Inferior parietal cortex (tissue), 1 donor: ENCODE measurements around the gene OSBPL6.
"Not testable (repeated sequence)": the region's sequence is repeated elsewhere in the genome, so short reads cannot be mapped to it uniquely, and the experiment has no call there.

Source experiments
- DNase-seq: peaks from one replicate; pipeline ENCODE4 v3.0.0-alpha.2; 2016; ENCODE audit errors: extremely low spot score

The OSBPL6 gene

DNA sequence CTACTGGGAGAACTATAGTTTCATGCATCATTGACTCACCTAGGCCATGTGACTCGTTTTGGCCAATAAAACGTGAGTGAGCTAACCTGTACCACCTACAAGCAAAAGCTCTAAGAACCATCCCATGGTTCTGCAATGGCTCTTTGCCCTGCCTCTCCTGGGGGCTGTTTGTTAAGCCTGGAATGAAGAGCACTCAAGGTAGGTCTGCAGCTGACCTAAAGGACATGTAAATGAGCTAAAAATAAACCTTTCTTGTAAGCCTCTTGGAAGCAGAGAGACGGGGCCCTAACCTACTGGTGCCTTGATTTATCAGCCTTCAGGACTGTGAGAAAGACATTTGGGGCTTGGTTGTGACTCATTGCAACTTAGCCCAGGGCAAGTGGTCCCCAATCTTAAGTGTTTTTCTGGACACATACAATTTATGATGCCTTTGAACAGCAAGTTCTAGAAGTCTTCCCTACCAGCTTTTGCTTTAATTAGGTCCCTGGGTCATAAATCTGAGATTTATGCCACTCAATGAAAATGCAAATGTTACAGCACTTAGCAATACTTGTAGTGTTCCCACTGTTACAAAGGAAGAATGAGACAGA, 107.4 kb downstream of the OSBPL6 start:
- DNase-seq: no peak

DNA sequence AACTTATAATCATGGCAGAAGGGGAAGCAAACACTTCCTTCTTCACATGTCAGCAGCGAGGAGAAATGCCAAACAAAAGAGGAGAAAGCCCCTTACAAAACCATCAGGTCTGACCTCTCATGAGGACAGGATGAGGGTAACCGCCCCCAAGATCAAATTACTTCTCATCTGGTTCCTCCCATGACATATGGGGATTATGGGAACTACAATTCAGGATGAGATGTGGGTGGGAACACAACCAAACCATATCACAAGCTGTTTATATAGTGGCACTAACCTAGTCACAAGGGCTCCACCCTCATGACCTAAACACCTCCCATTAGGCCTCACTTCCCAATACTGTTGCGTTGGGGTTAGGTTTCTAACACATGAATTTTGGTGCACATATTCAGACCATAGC, 110.0 kb downstream of the OSBPL6 start:
- DNase-seq: no peak

DNA sequence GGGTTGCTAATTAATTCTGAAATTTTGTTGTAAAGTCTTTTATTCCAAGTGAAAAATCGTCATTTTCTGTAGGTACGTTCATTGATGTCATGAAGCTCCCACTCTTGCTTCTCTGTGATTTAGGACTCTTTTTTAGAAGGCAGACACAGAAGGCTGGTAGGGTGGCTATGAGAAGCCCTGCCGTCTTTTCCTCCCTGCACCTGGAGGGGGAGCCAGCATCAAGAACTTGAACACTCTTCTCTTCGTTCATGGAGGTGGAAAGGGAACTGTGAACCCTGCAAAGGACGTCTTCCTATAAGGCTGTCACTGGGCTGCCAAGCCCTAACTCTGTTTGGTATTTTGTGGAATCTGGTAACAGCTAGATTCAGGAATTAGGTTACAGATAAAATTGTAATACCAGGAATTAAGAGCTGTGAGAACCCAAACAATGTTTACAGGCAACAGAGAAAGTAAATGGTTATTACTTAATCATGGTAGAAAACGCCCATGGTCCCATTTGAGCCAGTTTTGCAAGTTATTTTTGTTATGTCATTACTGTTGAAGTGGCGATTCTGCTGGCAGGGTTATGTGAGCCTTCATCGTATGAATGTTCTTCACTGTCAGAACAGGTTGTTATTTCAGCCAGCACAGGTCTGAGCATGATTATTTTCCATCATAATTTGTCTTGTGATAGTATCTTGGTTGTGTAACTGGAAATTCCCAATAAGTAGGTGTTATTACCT, 112.2 kb downstream of the OSBPL6 start:
- DNase-seq: no peak

DNA sequence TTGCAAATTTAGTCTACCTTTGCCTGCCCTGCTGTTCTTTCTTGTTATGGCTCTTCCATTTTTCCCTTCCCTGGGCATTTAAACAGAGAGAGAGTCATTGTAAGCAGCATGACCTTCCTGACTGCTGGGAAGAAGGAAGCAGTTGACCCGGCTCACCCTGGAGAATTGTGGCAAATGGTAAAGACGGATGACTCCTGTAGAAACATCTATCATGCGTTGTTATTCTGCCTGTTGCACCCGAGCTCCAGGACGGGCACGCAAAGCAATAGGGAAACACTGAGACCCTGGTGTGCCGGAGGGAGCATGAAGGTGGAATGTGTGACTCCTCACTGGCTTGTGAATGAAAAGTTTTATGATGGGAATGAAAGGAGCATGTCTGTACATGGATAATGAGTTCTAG, 113.3 kb downstream of the OSBPL6 start:
- no peak for DNase-seq

DNA sequence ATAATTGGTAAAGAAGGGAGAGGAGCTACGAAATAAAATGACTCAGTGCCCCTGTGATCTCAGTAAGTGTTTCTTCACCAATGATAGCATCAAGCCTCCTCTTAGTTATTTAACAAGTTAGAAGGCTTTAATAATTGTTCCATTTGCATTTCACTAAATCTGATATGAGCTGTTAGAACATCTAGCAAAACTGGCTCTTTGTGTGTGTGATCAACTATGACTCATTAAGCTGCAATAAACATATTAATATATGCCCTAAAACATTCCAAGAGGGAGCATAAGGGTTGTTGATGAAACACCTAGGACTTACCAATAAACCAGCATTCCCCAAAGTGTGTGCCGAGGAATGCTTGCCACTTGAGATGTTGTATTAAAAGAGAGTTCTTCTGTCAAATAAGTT, 115.2 kb downstream of the OSBPL6 start:
- DNase-seq: no peak

DNA sequence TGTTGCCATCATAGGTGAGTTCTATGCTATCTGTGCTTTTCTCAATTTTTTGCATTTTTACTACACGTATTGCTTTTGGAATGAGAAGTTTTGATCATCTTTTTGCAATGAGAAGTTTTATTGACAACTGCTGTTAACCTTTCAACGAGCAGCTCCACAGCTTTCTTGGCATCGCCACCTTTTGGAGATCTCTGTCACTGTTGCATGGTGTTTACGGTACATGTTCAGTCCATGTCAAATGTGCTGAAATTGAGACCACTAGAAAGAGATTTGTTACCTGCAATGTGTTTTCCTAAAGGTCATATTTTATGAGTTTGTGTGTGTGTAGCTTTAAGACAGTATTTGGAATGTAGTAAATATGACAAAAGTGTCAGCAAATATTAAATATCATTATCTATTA, 120.8 kb downstream of the OSBPL6 start:
- no peak for DNase-seq

DNA sequence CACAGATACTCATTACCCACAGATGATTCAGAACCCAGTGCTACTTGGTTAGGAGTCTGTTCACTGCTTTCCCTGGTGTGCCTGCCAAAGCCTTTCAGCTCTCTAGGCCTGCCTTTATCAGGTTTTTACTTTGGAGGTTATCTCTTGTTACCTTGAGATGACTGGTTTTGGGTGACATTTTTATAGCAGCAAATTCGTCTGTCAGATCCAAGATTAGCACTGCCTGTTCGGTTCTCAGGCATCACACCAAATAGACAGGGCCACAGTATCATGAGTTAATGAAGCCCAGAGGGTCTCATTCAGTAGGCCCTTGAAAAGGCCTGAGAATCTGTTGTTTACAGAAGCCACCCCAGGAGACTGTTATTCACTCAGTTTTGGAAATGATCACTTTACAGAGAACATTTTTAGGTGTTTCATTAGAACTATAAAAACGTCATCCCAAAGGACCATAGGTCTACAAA, 121.2 kb downstream of the OSBPL6 start:
- no peak for DNase-seq

DNA sequence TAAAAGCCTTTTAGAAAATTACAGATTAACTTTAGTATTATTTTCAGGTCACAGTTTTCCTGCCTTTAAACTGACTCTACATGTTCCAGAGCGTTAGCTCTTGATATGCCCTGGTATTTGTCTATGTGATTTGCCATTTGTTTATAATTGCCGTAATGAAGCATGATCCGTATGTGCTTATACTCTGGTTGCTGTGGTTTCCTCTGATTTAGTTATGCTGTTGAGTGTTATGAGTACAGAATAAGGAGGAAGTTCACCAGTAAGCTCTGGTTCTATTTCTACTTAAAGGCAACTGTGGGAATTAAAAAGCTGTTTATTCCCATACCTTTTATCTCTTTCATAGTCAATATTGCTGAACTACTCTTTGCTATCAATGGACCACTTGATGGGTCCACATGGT, 123.5 kb downstream of the OSBPL6 start:
- no peak for DNase-seq

DNA sequence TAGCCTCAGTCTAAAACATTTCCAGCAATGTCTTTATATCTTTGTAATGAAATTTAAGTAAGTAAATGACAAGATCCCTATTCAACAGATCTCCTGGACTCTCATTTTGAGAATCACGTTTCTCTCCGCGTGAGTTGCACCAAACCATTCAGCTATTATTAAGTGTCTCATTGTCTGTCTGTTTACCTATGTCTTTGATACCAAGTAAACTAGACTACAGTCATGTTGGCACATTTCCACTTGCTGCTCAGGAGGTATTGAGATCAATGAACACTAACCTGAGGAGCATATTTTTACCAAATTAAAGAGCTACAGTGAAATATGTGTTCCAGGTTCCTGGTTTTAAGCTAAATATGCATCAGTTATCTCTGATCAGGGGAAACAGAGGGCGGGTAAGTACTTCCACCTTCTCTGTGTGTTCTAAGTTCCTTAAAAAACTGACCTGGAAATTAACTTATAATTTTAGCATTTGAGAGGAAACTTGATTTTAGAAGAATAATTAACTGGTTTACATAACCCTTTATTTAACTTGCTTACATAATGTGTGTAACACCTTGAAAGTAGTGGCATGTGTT, 125.8 kb downstream of the OSBPL6 start:
- no peak for DNase-seq

DNA sequence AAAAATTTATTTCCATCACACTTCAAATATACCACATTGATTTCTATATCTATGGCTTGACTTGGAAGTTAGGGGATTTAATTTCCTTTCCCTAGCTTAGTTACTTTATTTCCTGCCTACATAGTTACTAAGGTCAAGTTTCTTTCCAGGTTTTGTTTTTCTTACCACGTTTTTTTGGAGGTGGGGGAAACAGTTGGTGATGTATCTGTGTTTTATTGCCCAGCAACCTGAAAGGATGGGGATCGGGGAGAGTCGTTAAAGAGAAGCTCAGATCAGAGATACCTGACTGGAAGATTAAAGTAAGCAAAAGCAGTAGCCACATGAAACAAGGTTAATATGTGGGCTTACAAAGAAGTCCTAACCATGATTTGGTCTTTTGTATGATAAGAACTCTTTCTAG, 127.8 kb downstream of the OSBPL6 start:
- no peak for DNase-seq

DNA sequence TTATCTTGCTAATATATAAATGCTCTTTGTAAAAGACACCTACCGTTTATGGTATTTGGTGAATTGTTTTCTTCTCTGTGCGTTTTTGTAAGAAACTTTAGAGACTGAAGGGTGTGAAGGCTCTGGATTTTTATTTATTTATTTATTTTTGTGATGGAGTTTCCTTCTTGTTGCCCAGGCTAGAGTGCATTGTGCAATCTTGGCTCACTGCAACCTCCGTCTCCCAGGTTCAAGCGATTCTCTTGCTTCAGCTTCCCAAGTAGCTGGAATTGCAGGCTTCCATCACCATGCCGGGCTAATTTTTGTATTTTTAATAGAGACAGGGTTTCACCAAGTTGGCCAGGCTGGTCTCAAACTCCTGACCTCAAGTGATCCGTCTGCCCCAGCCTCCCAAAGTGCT, 129.0 kb downstream of the OSBPL6 start:
- not testable (repeated sequence) for DNase-seq

DNA sequence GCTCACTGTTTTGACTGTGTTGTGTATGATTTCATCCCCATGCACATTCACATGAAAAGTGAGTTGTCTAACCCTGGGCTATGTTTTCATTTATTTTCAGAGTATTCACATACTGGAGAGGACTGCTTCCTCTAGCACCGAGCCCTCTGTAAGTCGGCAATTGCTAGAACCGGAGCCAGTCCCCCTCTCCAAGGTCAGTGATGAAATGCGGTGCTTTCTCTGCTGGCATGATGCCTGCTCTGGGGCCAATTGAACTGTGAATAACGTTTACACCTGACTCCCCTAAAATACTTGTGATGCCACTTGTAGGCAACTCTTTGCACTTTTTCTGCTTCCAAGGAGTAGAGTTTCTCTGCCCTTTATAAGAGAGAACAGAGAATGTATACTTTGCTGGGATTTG, 129.8 kb downstream of the OSBPL6 start:
- DNase-seq: peak; percentile 26

DNA sequence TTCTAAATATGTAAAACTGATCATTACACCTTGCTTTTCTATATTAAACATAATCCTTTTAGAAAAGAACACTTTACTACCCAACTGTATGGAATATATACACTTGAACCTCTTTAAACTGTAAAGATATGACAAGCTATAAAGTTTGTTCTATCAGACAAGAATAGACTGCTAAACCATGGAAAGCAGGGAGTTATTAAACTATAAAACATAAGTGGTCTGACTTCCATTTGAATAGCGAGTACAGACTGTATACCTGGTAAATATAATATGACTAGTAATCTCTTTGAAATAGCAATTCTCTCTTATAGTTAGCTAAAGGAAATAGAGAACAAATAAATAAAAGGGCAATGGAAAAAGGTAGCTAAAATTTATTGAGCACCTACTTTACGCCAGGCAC, 131.0 kb downstream of the OSBPL6 start:
- no peak for DNase-seq

DNA sequence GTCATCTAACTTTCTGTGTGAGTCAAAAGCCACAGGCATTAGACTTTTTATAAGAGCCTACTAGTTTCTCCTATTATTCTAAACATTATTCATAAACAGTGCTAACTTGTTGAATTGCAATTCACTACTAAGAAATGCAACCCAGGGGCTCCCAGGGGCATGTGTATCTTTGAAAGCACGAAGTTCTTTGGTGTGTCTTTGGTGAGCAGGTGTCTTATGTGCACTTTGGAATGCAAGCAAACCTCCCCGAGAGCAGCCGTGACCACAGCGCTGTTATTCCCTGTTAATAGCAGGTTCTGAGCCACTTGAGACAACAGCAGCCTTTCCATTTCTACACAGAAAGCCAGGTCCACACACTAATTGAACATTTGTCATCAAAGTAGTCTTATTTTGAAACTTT, 133.2 kb downstream of the OSBPL6 start:
- DNase-seq: no peak

DNA sequence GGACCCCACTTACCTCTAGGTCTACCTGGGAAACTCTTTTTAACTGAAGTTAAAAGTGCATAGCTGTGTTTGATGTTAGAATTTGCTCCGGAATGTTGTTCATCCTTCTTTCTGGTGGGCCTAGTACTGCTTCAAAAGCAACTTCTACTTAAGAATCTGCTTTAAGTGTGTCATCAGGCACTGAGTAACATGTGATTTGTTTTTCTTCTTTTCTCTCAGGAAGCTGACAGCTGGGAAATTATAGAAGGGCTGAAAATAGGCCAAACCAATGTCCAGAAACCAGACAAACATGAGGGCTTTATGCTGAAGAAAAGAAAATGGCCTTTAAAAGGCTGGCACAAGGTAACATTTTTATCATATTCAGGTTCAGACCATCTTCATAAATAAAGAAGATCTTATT, 133.7 kb downstream of the OSBPL6 start:
- peak; percentile 33 for DNase-seq

DNA sequence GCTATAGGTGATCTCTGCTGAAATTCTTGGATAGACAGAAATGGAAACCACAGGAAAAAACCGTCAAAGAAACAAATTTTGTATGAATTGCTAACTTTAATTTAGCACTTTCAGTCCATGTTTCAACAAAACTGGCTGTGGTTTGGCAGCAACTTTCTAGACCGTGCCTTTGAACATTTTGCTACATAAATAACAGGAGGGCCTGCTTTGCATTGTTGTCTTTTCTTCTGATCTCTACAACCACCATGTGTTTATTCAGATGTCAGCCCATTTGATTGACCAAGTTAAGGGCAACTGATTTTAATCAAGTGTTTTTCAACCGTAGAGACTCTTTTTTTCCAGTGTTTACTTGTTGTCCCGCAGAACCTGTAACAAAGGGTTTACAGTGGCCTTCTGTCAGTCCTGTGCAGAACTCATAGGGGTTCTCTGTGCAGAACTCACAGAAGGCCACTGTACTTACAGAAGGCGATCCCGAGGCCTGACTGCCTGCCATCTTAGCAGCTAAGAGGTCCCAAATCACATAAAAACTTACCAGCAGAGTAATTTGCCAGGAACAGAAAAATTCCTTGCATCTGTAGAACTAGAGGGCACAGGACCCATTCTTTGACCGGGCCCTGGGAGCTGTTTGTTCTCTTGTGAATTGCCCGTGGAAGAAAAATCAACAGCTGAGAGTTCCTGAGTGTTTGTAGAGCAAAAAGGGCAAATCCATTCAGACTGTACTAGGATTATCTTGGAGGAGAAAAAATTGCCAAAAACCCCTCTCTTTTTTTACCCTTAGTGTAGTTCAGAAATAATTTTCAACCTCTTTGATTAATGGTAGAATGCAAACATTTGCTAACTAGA, 136.1 kb downstream of the OSBPL6 start:
- DNase-seq: no peak

DNA sequence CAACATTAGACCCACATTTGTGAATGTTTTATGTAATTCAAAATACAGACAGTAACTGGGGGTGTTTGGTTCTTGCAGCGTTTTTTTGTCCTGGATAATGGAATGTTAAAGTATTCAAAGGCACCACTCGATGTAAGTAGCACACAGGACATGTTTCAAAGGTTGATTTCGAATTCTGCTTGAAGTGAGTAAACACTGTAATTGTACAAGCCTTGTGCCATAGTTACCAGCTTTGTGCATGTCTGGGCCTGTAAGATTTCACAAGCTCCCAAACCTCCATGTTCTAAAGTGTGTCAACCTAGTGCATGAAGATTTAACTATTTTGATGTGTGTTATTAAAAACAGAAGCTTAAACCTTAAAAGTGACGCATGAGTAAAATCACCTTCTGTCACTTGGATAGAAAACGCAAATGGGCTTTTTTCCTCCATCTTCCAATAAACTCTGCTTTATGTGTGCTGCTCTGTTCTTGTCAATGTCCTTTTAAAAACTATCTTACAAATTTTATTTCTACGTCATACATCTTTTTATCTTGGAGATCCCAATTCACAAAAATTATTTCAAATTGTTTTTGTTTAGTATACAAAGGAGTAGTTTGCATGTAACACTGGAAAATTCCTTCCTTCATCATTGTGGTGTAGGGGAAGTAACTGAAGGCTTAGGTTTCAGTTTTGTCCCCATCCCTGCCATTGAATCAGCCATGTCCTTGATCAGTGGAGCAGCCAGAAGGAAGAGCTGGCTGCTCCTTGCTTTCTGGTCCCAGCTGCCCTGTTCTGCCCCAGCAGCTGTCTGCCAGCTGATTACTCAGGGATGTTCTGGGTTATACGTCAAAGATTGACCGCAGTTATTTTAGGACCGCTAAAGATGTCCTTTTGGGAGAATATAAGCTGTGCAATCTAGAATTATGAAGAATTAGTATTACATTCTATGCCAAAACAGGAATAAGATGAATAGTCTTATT, 137.4 kb downstream of the OSBPL6 start:
- DNase-seq: no peak

DNA sequence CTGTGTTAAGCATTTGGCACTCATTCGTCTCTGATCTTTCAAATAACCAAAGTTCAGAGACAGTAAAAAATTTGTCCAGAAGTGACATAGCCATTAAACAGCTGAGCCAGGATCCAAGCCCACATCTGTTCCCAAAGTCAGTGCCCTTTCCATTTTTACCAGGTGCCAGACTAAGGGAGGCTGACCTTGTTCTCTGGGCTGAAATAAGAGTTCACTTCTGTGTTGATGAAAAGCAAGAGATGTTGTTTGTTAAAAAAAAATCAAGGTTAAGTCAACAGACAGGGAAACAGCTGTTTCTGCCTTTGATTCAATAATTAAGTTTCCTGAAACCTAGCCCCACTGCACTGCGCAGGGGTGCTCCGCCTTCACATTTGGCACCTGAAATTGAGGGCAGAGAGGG, 139.5 kb downstream of the OSBPL6 start:
- no peak for DNase-seq

DNA sequence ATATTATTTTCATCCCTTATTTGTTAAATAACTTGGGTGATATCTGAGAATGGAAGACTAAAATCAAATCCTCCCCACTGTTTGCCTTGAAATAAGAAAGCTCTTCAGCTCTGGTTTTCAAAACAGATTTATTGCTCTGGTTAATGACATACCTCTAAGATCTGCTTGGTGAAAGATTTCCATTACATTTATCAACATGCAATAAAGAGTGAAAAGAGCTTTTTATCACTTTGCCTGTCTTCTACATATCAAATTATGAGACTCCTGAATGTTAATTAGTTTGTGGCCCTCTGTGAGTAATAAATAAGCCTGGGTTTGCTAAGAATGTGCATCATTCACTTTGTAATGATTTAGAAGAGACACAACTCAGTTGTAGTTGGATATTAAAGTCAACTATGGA, 140.9 kb downstream of the OSBPL6 start:
- DNase-seq: no peak

DNA sequence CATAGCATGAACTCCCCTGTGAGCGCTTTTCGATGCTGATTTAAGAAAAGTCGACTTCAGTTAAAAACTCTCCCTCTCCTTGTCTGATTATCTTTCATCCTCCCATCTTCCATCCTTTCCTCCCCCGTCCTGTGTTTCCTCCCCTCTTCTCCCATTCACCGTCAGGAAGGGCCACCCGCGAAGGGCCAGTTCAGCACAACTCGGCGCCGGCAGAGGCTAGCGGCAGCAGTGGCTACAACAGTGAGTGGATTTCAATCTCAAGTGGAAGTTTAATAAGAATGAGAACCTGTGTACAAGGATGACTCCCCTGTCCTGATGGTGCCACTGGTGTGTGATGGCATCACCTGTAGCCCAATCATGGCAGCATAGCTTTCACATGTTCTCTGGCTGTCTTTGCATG, 149.8 kb downstream of the OSBPL6 start:
- DNase-seq: no peak

DNA sequence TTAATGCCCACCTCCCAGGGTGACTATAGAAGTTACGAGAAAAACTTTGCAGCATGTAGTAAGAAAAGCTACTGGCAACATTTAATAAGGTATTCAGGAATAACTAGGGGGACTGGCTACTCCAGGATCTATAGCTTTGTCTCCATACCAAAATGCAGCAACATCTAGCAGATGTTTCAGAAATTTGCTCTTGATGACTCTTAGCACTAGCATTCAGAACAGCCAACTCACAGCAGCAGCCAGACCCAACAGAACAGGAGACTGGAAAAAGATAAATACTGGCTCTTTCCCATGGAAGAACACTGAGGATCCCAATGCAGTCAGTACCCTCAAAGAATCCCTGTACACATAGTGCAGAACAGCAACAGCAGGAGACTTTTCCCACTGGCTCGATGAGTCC, 151.6 kb downstream of the OSBPL6 start:
- no peak for DNase-seq
